Adrenal gland (tissue), 5 donors: ENCODE measurements around the gene NUDT3.

Experiments used
- POLR2A ChIP-seq, 2 donors: fragments of 450-650 bp; IDR thresholded peaks; one replicate each; pipeline ENCODE4 v1.6.1; 2017; ENCODE audit warnings: antibody characterized with exemption in 2 of 2, mild to moderate bottlenecking in 2 of 2, moderate library complexity in 1 of 2
- TF ChIP-seq, protein P1 (sequence below), 6 experiments: fragments of 450-650 bp in 4 of 6; fragments of 200-600 bp in 2 of 6; sonication (generic) in 1 of 6; IDR thresholded peaks; 1 replicate in 5 of 6; 2 replicates in 1 of 6; pipeline versions ENCODE4 v1.5.1 to v1.8.0; 2016 to 2021; ENCODE audit warnings: antibody characterized with exemption in 6 of 6, mild to moderate bottlenecking in 2 of 6, moderate library complexity in 1 of 6
- donor health status: DM: no; HTN: no; CAD: no.

DNA sequence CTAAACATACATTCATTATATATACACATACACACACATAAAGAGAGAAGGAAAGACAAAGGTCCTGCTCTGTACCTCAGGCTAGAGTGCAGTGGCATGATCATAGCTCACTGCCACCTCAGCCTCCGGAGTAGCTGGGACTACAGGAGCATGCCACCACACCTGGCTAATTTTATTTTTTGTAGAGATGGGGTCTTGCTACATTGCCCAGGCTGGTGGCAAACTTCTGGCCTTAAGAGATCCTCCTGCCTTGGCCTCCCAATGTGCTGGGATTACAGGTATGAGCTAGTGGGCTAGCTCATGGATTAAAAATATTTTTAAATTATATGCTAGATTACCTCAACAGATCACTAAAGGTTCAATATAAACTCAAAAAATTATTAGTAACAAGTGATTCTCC lies 30.3 kb downstream of the NUDT3 start:
- TF ChIP-seq, protein P1, sequence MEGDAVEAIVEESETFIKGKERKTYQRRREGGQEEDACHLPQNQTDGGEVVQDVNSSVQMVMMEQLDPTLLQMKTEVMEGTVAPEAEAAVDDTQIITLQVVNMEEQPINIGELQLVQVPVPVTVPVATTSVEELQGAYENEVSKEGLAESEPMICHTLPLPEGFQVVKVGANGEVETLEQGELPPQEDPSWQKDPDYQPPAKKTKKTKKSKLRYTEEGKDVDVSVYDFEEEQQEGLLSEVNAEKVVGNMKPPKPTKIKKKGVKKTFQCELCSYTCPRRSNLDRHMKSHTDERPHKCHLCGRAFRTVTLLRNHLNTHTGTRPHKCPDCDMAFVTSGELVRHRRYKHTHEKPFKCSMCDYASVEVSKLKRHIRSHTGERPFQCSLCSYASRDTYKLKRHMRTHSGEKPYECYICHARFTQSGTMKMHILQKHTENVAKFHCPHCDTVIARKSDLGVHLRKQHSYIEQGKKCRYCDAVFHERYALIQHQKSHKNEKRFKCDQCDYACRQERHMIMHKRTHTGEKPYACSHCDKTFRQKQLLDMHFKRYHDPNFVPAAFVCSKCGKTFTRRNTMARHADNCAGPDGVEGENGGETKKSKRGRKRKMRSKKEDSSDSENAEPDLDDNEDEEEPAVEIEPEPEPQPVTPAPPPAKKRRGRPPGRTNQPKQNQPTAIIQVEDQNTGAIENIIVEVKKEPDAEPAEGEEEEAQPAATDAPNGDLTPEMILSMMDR (IDR thresholded peaks at IDR 0.05), result no peak
- TF ChIP-seq POLR2A (IDR thresholded peaks at IDR 0.05), result no peak
